GM19467 (cell line): ENCODE results near the gene ARL4A.
"Not testable (repeated sequence)": the region's sequence is repeated elsewhere in the genome, so short reads cannot be mapped to it uniquely, and the experiment has no call there.

Experiments
- ATAC-seq: cut with Tn5 transposase; IDR thresholded peaks from one replicate; pipeline ENCODE4 v1.9.1; 2021; ENCODE audit warnings: mild to moderate bottlenecking, moderate library complexity; ENCODE audit not compliant: unreplicated experiment

The ARL4A gene

GRCh38 chr7:12661581-12661980 is 25.9 kb upstream of the ARL4A start:
- no peak for ATAC-seq

GRCh38 chr7:12670000-12670729 is 17.3 kb upstream of the ARL4A start:
- ATAC-seq = no peak

GRCh38 chr7:12670743-12671520 is 16.5 kb upstream of the ARL4A start:
- ATAC-seq = no peak

- ATAC-seq = not testable (repeated sequence)
These were observed 14.0 kb upstream of the ARL4A start for GRCh38 chr7:12673436-12673835.

- ATAC-seq = no peak
These were observed 13.4 kb upstream of the ARL4A start for GRCh38 chr7:12674053-12674452.

- ATAC-seq = no peak
These were observed 12.6 kb upstream of the ARL4A start for GRCh38 chr7:12674861-12675260.

- ATAC-seq = no peak
These were observed 3.5 kb upstream of the ARL4A start for GRCh38 chr7:12683678-12684585.

GRCh38 chr7:12684733-12685132 is 2.7 kb upstream of the ARL4A start:
- no peak for ATAC-seq

- ATAC-seq = no peak
These were observed 1.9 kb upstream of the ARL4A start for GRCh38 chr7:12685550-12685949.

GRCh38 chr7:12686234-12686890 is 1.1 kb upstream of the ARL4A start:
- ATAC-seq = peak; percentile 80

GRCh38 chr7:12687718-12688171 is 312 bp downstream of the ARL4A start:
- ATAC-seq = no peak

- ATAC-seq = not testable (repeated sequence)
These were observed 1.2 kb downstream of the ARL4A start for GRCh38 chr7:12688485-12689170.

- no peak for ATAC-seq
These were observed 2.0 kb downstream of the ARL4A start for GRCh38 chr7:12689451-12689850.

- no peak for ATAC-seq
These were observed 2.8 kb downstream of the ARL4A start for GRCh38 chr7:12690041-12690878.

GRCh38 chr7:12691388-12691787 is 4.0 kb downstream of the ARL4A start:
- not testable (repeated sequence) for ATAC-seq

- ATAC-seq = no peak
These were observed 4.6 kb downstream of the ARL4A start for GRCh38 chr7:12692035-12692434.

- no peak for ATAC-seq
These were observed 5.2 kb downstream of the ARL4A start for GRCh38 chr7:12692479-12693259.

- ATAC-seq = no peak
These were observed 7.4 kb downstream of the ARL4A start for GRCh38 chr7:12694817-12695216.
